Mesendoderm (in vitro differentiated cells): ENCODE measurements around the gene SYNGAP1.
"Not testable (repeated sequence)": the region's sequence is repeated elsewhere in the genome, so short reads cannot be mapped to it uniquely, and the experiment has no call there.

Experiments used
- DNase-seq: peaks from one replicate; pipeline ENCODE4 v3.0.0; 2013
- H2AK5ac ChIP-seq: 2 replicates; pipeline ENCODE4 v1.6.1; 2013; ENCODE audit warnings: low read length, inconsistent platforms
- H2BK120ac ChIP-seq: 2 replicates; pipeline ENCODE4 v1.6.1; 2013; ENCODE audit warnings: low read depth, mild to moderate bottlenecking, low read length, moderate library complexity, mixed read lengths
- H2BK15ac ChIP-seq: replicated peaks from 2 replicates; pipeline ENCODE4 v1.6.1; 2013; ENCODE audit warnings: low read depth, mild to moderate bottlenecking, moderate library complexity
- H2BK5ac ChIP-seq: 2 replicates; pipeline ENCODE4 v1.6.1; 2013; ENCODE audit warnings: low read length, inconsistent platforms
- H3K18ac ChIP-seq: 2 replicates; pipeline ENCODE4 v1.6.1; 2013; ENCODE audit warnings: mild to moderate bottlenecking, low read length, mixed read lengths
- H3K23ac ChIP-seq: one replicate; pipeline ENCODE4 v1.6.1; 2013; ENCODE audit warnings: low read length
- H3K27ac ChIP-seq: 2 replicates; pipeline ENCODE4 v1.5.1; 2013; ENCODE audit warnings: low read depth, mild to moderate bottlenecking, inconsistent platforms, low read length, moderate library complexity
- H3K27me3 ChIP-seq: 2 replicates; pipeline ENCODE4 v1.6.1; 2013; ENCODE audit warnings: low read length, control low read depth, mild to moderate bottlenecking, inconsistent platforms; ENCODE audit not compliant: insufficient read depth, poor library complexity
- H3K36me3 ChIP-seq: 2 replicates; pipeline ENCODE4 v1.6.1; 2013; ENCODE audit warnings: low read length, inconsistent platforms; ENCODE audit not compliant: control insufficient read depth, insufficient read depth
- H3K4ac ChIP-seq: one replicate; pipeline ENCODE4 v1.6.1; 2013; ENCODE audit warnings: low read depth, mild to moderate bottlenecking, low read length, moderate library complexity
- H3K4me1 ChIP-seq: 2 replicates; pipeline ENCODE4 v1.6.1; 2013; ENCODE audit warnings: low read depth, low read length, inconsistent platforms; ENCODE audit not compliant: control insufficient read depth
- H3K4me2 ChIP-seq: 2 replicates; pipeline ENCODE4 v1.6.1; 2013; ENCODE audit warnings: low read length
- H3K4me3 ChIP-seq: 2 replicates; pipeline ENCODE4 v1.5.1; 2013; ENCODE audit warnings: mild to moderate bottlenecking, low read length
- H3K56ac ChIP-seq: one replicate; pipeline ENCODE4 v1.6.1; 2013; ENCODE audit warnings: low read length
- H3K79me1 ChIP-seq: 2 replicates; pipeline ENCODE4 v1.6.1; 2013; ENCODE audit warnings: low read length, inconsistent platforms
- H3K79me2 ChIP-seq: 2 replicates; pipeline ENCODE4 v1.6.1; 2013; ENCODE audit warnings: mild to moderate bottlenecking, low read length; ENCODE audit not compliant: control insufficient read depth, insufficient read depth
- H3K9ac ChIP-seq: 2 replicates; pipeline ENCODE4 v1.6.1; 2013; ENCODE audit warnings: low read length, inconsistent platforms
- H4K5ac ChIP-seq: one replicate; pipeline ENCODE4 v1.6.1; 2013; ENCODE audit warnings: low read length
- H4K8ac ChIP-seq: one replicate; pipeline ENCODE4 v1.6.1; 2013; ENCODE audit warnings: low read depth, mild to moderate bottlenecking, control low read depth, low read length, moderate library complexity
- WGBS: extraction: QIAGEN DNeasy Blood & Tissue Kit; methylation state at CpG from one replicate; pipeline ENCODE4 v1.1.7; 2013; ENCODE audit warnings: low lambda C conversion rate, missing lambda C conversion rate; ENCODE audit not compliant: insufficient coverage; ENCODE audit errors: extremely low coverage; 5-methylcytosine and 5-hydroxymethylcytosine counted together

The SYNGAP1 gene

DNA sequence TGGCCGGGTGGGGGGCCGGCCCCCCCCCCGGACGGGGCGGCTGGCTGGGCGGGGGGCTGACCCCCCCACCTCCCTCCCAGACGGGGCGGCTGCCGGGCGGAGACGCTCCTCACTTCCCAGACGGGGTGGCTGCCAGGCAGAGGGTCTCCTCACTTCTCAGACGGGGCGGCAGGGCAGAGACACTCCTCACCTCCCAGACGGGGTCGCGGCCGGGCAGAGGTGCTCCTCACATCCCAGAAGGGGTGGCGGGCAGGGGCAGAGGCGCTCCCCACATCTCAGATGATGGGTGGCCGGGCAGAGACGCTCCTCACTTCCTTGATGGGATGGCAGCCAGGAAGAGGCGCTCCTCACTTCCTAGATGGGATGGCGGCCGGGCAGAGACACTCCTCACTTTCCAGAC is 65.8 kb downstream of the SYNGAP1 start:
- H3K27ac ChIP-seq, H2AK5ac ChIP-seq, H3K23ac ChIP-seq, H3K56ac ChIP-seq, H3K27me3 ChIP-seq, H4K8ac ChIP-seq, H3K4ac ChIP-seq, H2BK120ac ChIP-seq, DNase-seq, H3K4me1 ChIP-seq, H2BK15ac ChIP-seq, H2BK5ac ChIP-seq, H3K79me2 ChIP-seq, H3K18ac ChIP-seq, H3K79me1 ChIP-seq, H3K4me2 ChIP-seq, H3K36me3 ChIP-seq, H3K4me3 ChIP-seq, H4K5ac ChIP-seq, H3K9ac ChIP-seq: not testable (repeated sequence)
- WGBS, result no CpG with 5 or more reads among the region's 25 CpGs

DNA sequence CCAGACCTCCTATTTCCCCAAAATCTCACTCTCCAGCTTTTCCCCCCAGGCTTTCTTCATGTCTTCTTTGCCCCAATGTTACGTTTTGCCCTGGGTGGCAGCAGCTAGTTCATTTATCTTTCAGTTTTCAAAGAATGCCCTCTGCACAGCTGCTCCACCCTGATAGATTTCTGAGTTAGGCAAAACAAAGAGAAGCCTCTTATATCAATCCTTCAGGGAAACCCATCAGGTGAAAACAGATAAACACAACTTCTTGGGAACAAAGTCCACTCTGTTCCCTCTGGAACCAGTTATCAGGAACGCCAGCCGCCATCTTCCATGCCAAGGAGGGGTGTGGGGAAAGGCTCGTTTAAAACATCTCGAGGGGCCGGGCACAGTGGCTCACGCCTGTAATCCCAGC is 68.5 kb downstream of the SYNGAP1 start:
- H3K36me3 ChIP-seq, result no peaks in the 10 kb centered on the region
- DNase-seq, result no peak
- H3K79me1 ChIP-seq, result no peaks in the 10 kb centered on the region
- no peak overlapping the region for H3K18ac ChIP-seq
- H2BK15ac ChIP-seq, result no peak overlapping the region
- no peaks in the 10 kb centered on the region for H3K79me2 ChIP-seq
- no peak overlapping the region for H3K4ac ChIP-seq
- no peak overlapping the region for H2AK5ac ChIP-seq
- H4K5ac ChIP-seq, result no peak overlapping the region
- no peak overlapping the region for H3K23ac ChIP-seq
- no peak overlapping the region for H4K8ac ChIP-seq
- H2BK5ac ChIP-seq, result no peak overlapping the region
- no peak overlapping the region for H3K27ac ChIP-seq
- no peak overlapping the region for H3K4me2 ChIP-seq
- no peak overlapping the region for H2BK120ac ChIP-seq
- WGBS, result no CpG with 5 or more reads among the region's 7 CpGs
- no peaks in the 10 kb centered on the region for H3K27me3 ChIP-seq
- no peak overlapping the region for H3K56ac ChIP-seq
- no peak overlapping the region for H3K4me3 ChIP-seq
- H3K4me1 ChIP-seq, result no peaks in the 10 kb centered on the region
- no peak overlapping the region for H3K9ac ChIP-seq

DNA sequence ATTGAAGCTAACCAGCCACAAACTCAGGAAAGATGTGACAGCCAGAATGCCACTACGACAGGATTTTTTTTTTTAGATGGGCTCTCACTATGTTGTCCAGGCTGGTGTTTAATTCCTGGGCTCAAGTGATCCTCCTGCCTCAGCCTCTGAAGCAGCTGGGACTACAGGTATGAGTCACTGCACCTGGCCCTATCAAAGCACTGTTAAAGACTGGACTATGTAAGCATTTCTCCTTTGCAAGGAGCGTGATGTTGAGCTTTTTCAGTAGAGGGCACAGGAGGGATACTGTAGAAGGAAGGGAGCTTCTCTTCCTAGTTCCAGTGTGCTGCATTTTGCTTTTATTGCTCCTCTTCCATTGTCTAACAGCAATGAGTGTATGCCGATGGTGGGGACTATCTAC is 70.3 kb downstream of the SYNGAP1 start:
- WGBS, result no CpG with 5 or more reads among the region's 3 CpGs
- no peak overlapping the region for H3K27ac ChIP-seq
- peak; percentile 44 for DNase-seq
- no peak overlapping the region for H2BK120ac ChIP-seq
- H3K36me3 ChIP-seq, result no peaks in the 10 kb centered on the region
- H2BK15ac ChIP-seq, result no peak overlapping the region
- no peak overlapping the region for H3K18ac ChIP-seq
- no peaks in the 10 kb centered on the region for H3K4me1 ChIP-seq
- no peak overlapping the region for H3K56ac ChIP-seq
- no peaks in the 10 kb centered on the region for H3K27me3 ChIP-seq
- no peak overlapping the region for H4K8ac ChIP-seq
- no peak overlapping the region for H3K4ac ChIP-seq
- H3K9ac ChIP-seq, result no peak overlapping the region
- H3K79me2 ChIP-seq, result no peaks in the 10 kb centered on the region
- H3K4me2 ChIP-seq, result no peak overlapping the region
- no peaks in the 10 kb centered on the region for H3K79me1 ChIP-seq
- H2BK5ac ChIP-seq, result no peak overlapping the region
- no peak overlapping the region for H3K4me3 ChIP-seq
- H4K5ac ChIP-seq, result no peak overlapping the region
- H3K23ac ChIP-seq, result no peak overlapping the region
- H2AK5ac ChIP-seq, result no peak overlapping the region

DNA sequence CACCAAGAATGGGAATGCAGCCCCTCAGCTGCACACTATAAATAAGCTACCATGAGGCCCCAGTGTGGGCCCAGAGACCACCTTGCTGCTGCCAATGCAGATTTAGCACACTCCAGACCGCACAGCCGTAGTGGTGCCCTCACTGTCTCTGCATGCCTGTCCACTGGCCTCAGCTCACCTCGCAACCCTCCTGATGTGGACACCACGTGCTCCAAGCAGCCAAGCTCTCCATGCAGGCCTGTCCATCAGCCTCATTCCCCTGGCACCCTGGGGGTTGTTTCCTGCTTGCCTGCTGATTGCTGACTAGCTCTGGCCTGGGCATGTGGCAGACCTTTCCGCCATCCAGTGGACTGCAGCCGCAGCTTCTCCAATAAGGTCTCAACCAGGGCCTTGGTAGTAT is 70.8 kb downstream of the SYNGAP1 start:
- H3K79me1 ChIP-seq, result no peaks in the 10 kb centered on the region
- H2BK15ac ChIP-seq, result no peak overlapping the region
- H2AK5ac ChIP-seq, result no peak overlapping the region
- WGBS, result no CpG with 5 or more reads among the region's 6 CpGs
- no peak overlapping the region for H3K56ac ChIP-seq
- peak; percentile 34 for DNase-seq
- H3K9ac ChIP-seq, result no peak overlapping the region
- H3K4me1 ChIP-seq, result no peaks in the 10 kb centered on the region
- H2BK120ac ChIP-seq, result no peak overlapping the region
- H3K4me3 ChIP-seq, result no peak overlapping the region
- no peak overlapping the region for H4K8ac ChIP-seq
- no peak overlapping the region for H2BK5ac ChIP-seq
- H3K23ac ChIP-seq, result no peak overlapping the region
- no peak overlapping the region for H3K27ac ChIP-seq
- no peak overlapping the region for H3K4me2 ChIP-seq
- no peak overlapping the region for H4K5ac ChIP-seq
- no peaks in the 10 kb centered on the region for H3K36me3 ChIP-seq
- no peaks in the 10 kb centered on the region for H3K27me3 ChIP-seq
- H3K79me2 ChIP-seq, result no peaks in the 10 kb centered on the region
- no peak overlapping the region for H3K18ac ChIP-seq
- H3K4ac ChIP-seq, result no peak overlapping the region

DNA sequence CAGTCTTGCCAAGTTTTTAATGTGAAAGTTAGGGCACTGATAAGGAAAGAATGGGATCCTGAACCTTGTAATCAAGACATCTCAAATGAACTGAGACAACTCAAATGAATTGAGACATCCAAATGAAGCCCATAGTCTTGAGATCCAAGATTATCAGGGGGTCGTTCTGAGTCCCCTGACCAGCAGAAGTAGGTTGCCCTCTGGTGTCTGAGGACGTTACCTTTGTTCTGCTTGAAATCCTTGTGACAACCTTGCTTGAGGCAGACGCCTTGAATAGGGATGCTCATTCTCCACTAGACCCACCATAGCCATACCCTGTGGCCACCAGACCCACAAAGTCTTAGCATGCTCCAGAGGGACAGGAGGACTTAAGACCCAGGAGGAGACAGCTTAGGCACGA is 72.2 kb downstream of the SYNGAP1 start:
- Histone ChIP-seq H3K79me2 (no peaks in the 10 kb centered on the region), H3K27me3 (no peaks in the 10 kb centered on the region), H3K4me3 (no peak overlapping the region), H2BK15ac (no peak overlapping the region), H2BK5ac (no peak overlapping the region), H3K4me1 (no peaks in the 10 kb centered on the region), H3K36me3 (no peaks in the 10 kb centered on the region), H4K8ac (no peak overlapping the region), H3K27ac (no peak overlapping the region), H2AK5ac (no peak overlapping the region), H3K79me1 (no peaks in the 10 kb centered on the region), H3K4me2 (no peak overlapping the region), H2BK120ac (no peak overlapping the region), H3K23ac (no peak overlapping the region), H4K5ac (no peak overlapping the region), H3K18ac (no peak overlapping the region), H3K4ac (no peak overlapping the region), H3K9ac (no peak overlapping the region), H3K56ac (no peak overlapping the region)
- WGBS, result no CpG with 5 or more reads among the region's 4 CpGs
- DNase-seq, result peak; percentile 66

DNA sequence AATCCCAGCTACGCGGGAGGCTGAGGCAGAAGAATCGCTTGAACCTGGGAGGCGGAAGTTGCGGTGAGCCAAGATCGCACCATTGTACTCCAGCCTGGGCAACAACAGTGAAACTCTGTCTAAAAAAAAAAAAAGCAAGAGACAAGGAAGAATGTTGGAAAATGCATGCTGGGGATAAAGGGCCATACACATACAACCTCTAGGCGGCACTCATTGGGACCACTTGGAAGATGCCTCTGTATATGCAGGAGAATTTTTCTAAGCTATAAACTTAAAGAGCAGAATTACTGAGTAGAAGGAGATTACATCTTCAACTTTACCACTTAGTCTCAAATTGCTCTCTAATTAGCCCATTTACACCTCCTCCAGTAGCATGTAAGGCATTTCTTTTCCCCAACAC is 77.3 kb downstream of the SYNGAP1 start:
- DNase-seq, result no peak
- no peak overlapping the region for H3K18ac ChIP-seq
- H3K79me1 ChIP-seq, result no peaks in the 10 kb centered on the region
- H3K27me3 ChIP-seq, result no peaks in the 10 kb centered on the region
- H3K79me2 ChIP-seq, result no peaks in the 10 kb centered on the region
- no peak overlapping the region for H2AK5ac ChIP-seq
- H3K4me3 ChIP-seq, result no peak overlapping the region
- no peak overlapping the region for H4K8ac ChIP-seq
- H3K9ac ChIP-seq, result no peak overlapping the region
- H4K5ac ChIP-seq, result no peak overlapping the region
- no peak overlapping the region for H3K4me2 ChIP-seq
- H3K4ac ChIP-seq, result no peak overlapping the region
- H3K36me3 ChIP-seq, result no peaks in the 10 kb centered on the region
- no peak overlapping the region for H2BK120ac ChIP-seq
- H2BK5ac ChIP-seq, result no peak overlapping the region
- no peak overlapping the region for H3K27ac ChIP-seq
- H3K56ac ChIP-seq, result no peak overlapping the region
- H2BK15ac ChIP-seq, result no peak overlapping the region
- no peaks in the 10 kb centered on the region for H3K4me1 ChIP-seq
- no peak overlapping the region for H3K23ac ChIP-seq
- no CpG with 5 or more reads among the region's 7 CpGs for WGBS
